Ishikawa (cell line): Measurements from ENCODE around the gene RAB6A.

ENCODE experiments used
- CEBPB ChIP-seq: IDR thresholded peaks from 2 replicates; pipeline ENCODE4 v1.6.1; 2012
- CREB1 ChIP-seq: IDR thresholded peaks from 2 replicates; pipeline ENCODE4 v1.6.1; 2012; ENCODE audit warnings: low read depth
- EGR1 ChIP-seq: IDR thresholded peaks from 2 replicates; pipeline ENCODE4 v1.6.1; 2012
- EP300 ChIP-seq: IDR thresholded peaks from 2 replicates; pipeline ENCODE4 v1.6.1; 2012; ENCODE audit warnings: borderline replicate concordance
- FOXM1 ChIP-seq: IDR thresholded peaks from 2 replicates; pipeline ENCODE4 v1.6.1; 2012; ENCODE audit warnings: low read depth, borderline replicate concordance
- MAX ChIP-seq: IDR thresholded peaks from 2 replicates; pipeline ENCODE4 v1.6.1; 2012
- NFIC ChIP-seq: IDR thresholded peaks from 2 replicates; pipeline ENCODE4 v1.6.1; 2012
- RAD21 ChIP-seq: IDR thresholded peaks from 2 replicates; pipeline ENCODE4 v1.6.1; 2012; ENCODE audit warnings: low read depth
- TAF1 ChIP-seq: IDR thresholded peaks from 2 replicates; pipeline ENCODE4 v1.6.1; 2012; ENCODE audit warnings: low read depth, mild to moderate bottlenecking
- TCF12 ChIP-seq: IDR thresholded peaks from 2 replicates; pipeline ENCODE4 v1.6.1; 2012; ENCODE audit warnings: low read depth
- TEAD4 ChIP-seq: IDR thresholded peaks from 2 replicates; pipeline ENCODE4 v1.6.1; 2012
- USF1 ChIP-seq: IDR thresholded peaks from 2 replicates; pipeline ENCODE4 v1.6.1; 2012
- YY1 ChIP-seq: IDR thresholded peaks from 2 replicates; pipeline ENCODE4 v1.6.1; 2012; ENCODE audit warnings: low read depth
- ZBTB7A ChIP-seq: IDR thresholded peaks from 2 replicates; pipeline ENCODE4 v1.6.1; 2012; ENCODE audit warnings: low read depth
- TF ChIP-seq, protein P1 (sequence below): IDR thresholded peaks from 2 replicates; pipeline ENCODE4 v1.6.1; 2012; ENCODE audit warnings: low read depth, mild to moderate bottlenecking

Gene RAB6A

GRCh38 chr11:73715541-73715940, 45.3 kb downstream of the RAB6A start:
- TF ChIP-seq, protein P1, sequence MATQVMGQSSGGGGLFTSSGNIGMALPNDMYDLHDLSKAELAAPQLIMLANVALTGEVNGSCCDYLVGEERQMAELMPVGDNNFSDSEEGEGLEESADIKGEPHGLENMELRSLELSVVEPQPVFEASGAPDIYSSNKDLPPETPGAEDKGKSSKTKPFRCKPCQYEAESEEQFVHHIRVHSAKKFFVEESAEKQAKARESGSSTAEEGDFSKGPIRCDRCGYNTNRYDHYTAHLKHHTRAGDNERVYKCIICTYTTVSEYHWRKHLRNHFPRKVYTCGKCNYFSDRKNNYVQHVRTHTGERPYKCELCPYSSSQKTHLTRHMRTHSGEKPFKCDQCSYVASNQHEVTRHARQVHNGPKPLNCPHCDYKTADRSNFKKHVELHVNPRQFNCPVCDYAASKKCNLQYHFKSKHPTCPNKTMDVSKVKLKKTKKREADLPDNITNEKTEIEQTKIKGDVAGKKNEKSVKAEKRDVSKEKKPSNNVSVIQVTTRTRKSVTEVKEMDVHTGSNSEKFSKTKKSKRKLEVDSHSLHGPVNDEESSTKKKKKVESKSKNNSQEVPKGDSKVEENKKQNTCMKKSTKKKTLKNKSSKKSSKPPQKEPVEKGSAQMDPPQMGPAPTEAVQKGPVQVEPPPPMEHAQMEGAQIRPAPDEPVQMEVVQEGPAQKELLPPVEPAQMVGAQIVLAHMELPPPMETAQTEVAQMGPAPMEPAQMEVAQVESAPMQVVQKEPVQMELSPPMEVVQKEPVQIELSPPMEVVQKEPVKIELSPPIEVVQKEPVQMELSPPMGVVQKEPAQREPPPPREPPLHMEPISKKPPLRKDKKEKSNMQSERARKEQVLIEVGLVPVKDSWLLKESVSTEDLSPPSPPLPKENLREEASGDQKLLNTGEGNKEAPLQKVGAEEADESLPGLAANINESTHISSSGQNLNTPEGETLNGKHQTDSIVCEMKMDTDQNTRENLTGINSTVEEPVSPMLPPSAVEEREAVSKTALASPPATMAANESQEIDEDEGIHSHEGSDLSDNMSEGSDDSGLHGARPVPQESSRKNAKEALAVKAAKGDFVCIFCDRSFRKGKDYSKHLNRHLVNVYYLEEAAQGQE = no peak
- TF ChIP-seq ZBTB7A (no peak), CREB1 (no peak), USF1 (no peak), RAD21 (no peak), TCF12 (no peak)

- TF ChIP-seq TCF12 (no peak), CREB1 (no peak), FOXM1 (no peak), ZBTB7A (no peak), CEBPB (no peak), USF1 (no peak), RAD21 (no peak), EP300 (no peak), YY1 (no peak), TEAD4 (no peak), EGR1 (no peak), MAX (no peak)
- TF ChIP-seq, protein P1 = no peak
Observed at GRCh38 chr11:73710964-73711363, 49.9 kb downstream of the RAB6A start.

GRCh38 chr11:73705053-73705452, 55.8 kb downstream of the RAB6A start:
- no peak for TF ChIP-seq TEAD4
- TF ChIP-seq TCF12 = no peak
- TF ChIP-seq USF1 = no peak
- no peak for TF ChIP-seq NFIC
- no peak for TF ChIP-seq MAX
- TF ChIP-seq FOXM1 = no peak
- TF ChIP-seq, protein P1 = no peak
- no peak for TF ChIP-seq EP300
- TF ChIP-seq RAD21 = no peak
- TF ChIP-seq CEBPB = no peak
- TF ChIP-seq YY1 = no peak
- no peak for TF ChIP-seq EGR1
- TF ChIP-seq CREB1 = no peak
- TF ChIP-seq ZBTB7A = no peak
- no peak for TF ChIP-seq TAF1

- TF ChIP-seq, protein P1 = no peak
- TF ChIP-seq NFIC (no peak), MAX (no peak), CEBPB (no peak), TCF12 (no peak), TEAD4 (no peak), CREB1 (no peak), EGR1 (no peak), FOXM1 (no peak), RAD21 (no peak), USF1 (no peak), YY1 (no peak), TAF1 (no peak), ZBTB7A (no peak), EP300 (no peak)
Observed at GRCh38 chr11:73693899-73694525, 66.9 kb downstream of the RAB6A start.
